Measurements from ENCODE around the gene UST. TPM values are rescaled to one million over a fixed set of nuclear protein-coding genes. Genes with fewer than 3 reads are reported as not detected.

Gene UST
- total RNA-seq, 1 donor from 2014 or later, result 23.2 TPM

DNA sequence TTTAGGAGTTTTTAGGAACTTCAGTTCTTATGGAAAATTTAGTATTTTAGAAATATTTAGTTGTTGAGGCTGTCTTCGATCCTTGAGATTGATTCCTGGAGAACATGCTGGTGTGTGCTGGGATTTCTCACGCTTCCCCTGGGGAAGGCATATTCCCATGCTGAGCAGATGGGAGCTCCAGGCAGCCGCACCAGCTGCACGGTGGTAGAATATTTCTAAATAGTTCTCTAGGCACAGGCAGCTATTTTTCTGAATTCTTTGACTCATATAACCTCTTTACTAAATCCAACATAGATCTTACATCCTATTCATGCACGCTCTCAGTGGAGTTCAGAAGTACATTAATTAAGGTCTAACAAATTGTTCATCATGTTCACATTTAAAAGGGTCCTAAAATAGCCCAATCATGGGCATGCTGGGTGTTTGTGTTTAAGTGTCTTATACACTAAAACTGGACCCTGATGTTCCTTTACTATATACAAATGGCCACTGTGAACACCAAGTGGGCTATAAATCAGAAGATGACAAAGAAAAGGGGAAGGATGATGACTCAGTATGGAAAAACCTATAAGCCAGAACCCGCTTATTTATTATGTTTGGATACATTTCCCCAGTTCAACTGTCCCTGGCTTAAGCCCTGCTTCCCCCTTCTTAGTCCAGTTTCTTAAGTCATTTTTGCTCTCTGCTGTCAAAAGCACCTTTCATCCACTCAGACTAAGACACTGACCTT lies 138.5 kb downstream of the UST start:
- no peak for TF ChIP-seq CTCF (IDR thresholded peaks at IDR 0.05; ENCODE audit: unreplicated experiment)
- H3K9me3 Mint-ChIP-seq (ENCODE audit: unreplicated experiment), result no peaks in the 10 kb centered on the region
- H3K36me3 Mint-ChIP-seq (ENCODE audit: low read depth, unreplicated experiment), result peaks cover 12% of the 10 kb centered on the region
- no peak overlapping the region for H3K4me3 Mint-ChIP-seq (ENCODE audit: unreplicated experiment)
- no peaks in the 10 kb centered on the region for H3K27me3 Mint-ChIP-seq (ENCODE audit: unreplicated experiment)
- no peak overlapping the region for H3K27ac Mint-ChIP-seq (ENCODE audit: unreplicated experiment)
- H3K4me1 Mint-ChIP-seq (ENCODE audit: unreplicated experiment), result peaks cover 16% of the 10 kb centered on the region
- DNase-seq (ENCODE audit: low spot score), result no peak

DNA sequence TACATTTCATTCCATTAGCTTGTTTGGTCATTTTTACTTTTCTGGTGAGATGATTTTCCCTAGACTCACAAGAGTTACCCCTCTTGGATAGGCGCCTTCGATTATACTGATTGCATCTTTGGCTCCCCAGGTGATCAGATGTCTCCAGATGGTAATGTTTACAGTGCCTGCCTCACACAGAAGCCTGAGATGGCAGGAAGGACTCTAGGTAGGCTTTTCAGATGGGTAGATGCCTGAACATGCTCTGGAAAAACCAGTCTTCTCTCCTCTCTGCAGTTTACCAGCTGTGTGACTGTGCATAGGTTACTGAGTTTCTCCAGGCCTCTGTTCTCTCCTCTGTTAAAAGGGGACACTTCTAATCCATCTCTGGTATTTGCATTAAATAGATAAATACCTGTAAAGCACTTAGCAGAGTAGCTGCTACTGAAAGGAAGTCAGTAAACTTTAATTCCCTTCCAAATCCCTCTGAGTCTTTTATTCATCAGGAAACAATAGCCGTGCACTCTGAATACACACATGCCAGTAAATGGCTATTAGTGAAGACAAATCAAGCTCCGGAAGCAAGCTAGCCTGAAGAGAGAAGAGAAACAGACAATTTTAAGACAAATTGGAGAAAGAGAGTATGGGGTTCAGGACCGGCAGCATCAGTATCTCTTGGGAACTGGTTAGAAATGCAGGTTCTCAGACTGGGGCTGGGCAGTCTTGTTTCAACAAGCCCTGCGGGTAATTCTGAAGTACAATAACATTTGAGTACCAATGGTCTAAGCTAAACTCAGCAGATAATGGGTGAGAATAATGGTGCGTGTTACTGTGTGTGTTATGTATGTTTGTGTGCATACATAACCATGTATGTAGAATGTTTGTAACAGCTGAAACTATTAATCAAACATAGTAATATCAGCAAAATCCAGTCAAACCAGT lies 139.4 kb downstream of the UST start:
- H3K4me1 Mint-ChIP-seq (ENCODE audit: unreplicated experiment), result peaks cover 16% of the 10 kb centered on the region
- H3K36me3 Mint-ChIP-seq (ENCODE audit: low read depth, unreplicated experiment), result peaks cover 12% of the 10 kb centered on the region
- H3K27ac Mint-ChIP-seq (ENCODE audit: unreplicated experiment), result no peak overlapping the region
- H3K27me3 Mint-ChIP-seq (ENCODE audit: unreplicated experiment), result no peaks in the 10 kb centered on the region
- no peak for TF ChIP-seq CTCF (IDR thresholded peaks at IDR 0.05; ENCODE audit: unreplicated experiment)
- no peaks in the 10 kb centered on the region for H3K9me3 Mint-ChIP-seq (ENCODE audit: unreplicated experiment)
- no peak overlapping the region for H3K4me3 Mint-ChIP-seq (ENCODE audit: unreplicated experiment)
- no peak for DNase-seq (ENCODE audit: low spot score)

- Mint-ChIP-seq H3K4me3 (ENCODE audit: unreplicated experiment) (no peak overlapping the region), H3K27me3 (ENCODE audit: unreplicated experiment) (no peaks in the 10 kb centered on the region), H3K4me1 (ENCODE audit: unreplicated experiment) (peaks cover 14% of the 10 kb centered on the region), H3K27ac (ENCODE audit: unreplicated experiment) (no peak overlapping the region), H3K36me3 (ENCODE audit: low read depth, unreplicated experiment) (peaks cover 12% of the 10 kb centered on the region), H3K9me3 (ENCODE audit: unreplicated experiment) (no peaks in the 10 kb centered on the region)
- TF ChIP-seq CTCF (IDR thresholded peaks at IDR 0.05; ENCODE audit: unreplicated experiment), result no peak
- no peak for DNase-seq (ENCODE audit: low spot score)
Measured at GRCh38 chr6:148887181-148887580, 140.4 kb downstream of the UST start.

DNA sequence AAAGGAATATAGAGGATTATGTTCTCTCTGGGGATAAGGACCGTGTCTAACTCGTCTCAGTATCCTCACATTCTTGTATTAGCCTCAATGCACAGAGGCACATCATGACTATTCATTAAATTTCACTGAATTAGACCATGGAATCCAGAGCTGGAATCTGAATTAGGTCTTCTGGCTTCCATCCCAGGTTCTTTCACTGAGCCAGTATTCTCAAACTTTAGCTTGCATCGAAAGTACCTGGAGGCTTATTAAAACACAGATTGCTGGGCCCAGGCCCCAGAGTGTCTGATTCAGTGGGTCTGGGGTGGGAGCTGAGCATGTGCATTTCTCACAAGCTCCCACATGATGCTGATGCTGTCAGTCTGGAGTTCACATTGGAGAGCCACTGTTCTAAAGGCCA lies 142.0 kb downstream of the UST start:
- no peak for TF ChIP-seq CTCF (IDR thresholded peaks at IDR 0.05; ENCODE audit: unreplicated experiment)
- no peak for DNase-seq (ENCODE audit: low spot score)

DNA sequence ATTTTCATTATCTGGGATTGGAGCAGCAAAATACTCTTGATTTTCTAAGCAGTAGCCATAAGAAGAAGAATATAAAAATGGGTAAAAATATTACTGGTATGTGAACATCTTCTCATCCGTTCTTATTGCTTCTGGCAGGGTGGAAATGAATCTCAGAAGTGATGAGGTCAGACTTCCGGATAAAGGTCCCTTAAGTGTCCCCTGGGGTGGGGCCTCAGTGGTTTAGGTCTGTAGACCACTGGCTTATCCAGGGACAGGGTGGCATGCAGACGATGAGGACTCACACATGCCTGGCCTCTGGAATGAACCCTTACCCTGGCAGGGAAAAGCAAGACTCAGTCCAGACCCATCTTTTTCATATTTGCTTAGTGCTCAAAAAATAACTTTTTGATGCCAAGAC lies 143.3 kb downstream of the UST start:
- DNase-seq (ENCODE audit: low spot score), result no peak
- no peak for TF ChIP-seq CTCF (IDR thresholded peaks at IDR 0.05; ENCODE audit: unreplicated experiment)
- H3K4me3 Mint-ChIP-seq (ENCODE audit: unreplicated experiment), result no peak overlapping the region
- H3K27me3 Mint-ChIP-seq (ENCODE audit: unreplicated experiment), result no peaks in the 10 kb centered on the region
- H3K27ac Mint-ChIP-seq (ENCODE audit: unreplicated experiment), result no peak overlapping the region
- peaks cover 24% of the 10 kb centered on the region for H3K36me3 Mint-ChIP-seq (ENCODE audit: low read depth, unreplicated experiment)
- peaks cover 14% of the 10 kb centered on the region for H3K4me1 Mint-ChIP-seq (ENCODE audit: unreplicated experiment)
- H3K9me3 Mint-ChIP-seq (ENCODE audit: unreplicated experiment), result no peaks in the 10 kb centered on the region

More for the DNA sequence above, 142.0 kb downstream of the UST start:
- H3K27me3 Mint-ChIP-seq (ENCODE audit: unreplicated experiment), result no peaks in the 10 kb centered on the region
- H3K27ac Mint-ChIP-seq (ENCODE audit: unreplicated experiment), result no peak overlapping the region
- H3K4me1 Mint-ChIP-seq (ENCODE audit: unreplicated experiment), result peaks cover 11% of the 10 kb centered on the region
- no peaks in the 10 kb centered on the region for H3K9me3 Mint-ChIP-seq (ENCODE audit: unreplicated experiment)
- H3K4me3 Mint-ChIP-seq (ENCODE audit: unreplicated experiment), result no peak overlapping the region
- H3K36me3 Mint-ChIP-seq (ENCODE audit: low read depth, unreplicated experiment), result peaks cover 15% of the 10 kb centered on the region
